Measurements from ENCODE around the gene KRTAP4-7.
"Not testable (repeated sequence)": the region's sequence is repeated elsewhere in the genome, so short reads cannot be mapped to it uniquely, and the experiment has no call there.

KRTAP4-7 gene

DNA sequence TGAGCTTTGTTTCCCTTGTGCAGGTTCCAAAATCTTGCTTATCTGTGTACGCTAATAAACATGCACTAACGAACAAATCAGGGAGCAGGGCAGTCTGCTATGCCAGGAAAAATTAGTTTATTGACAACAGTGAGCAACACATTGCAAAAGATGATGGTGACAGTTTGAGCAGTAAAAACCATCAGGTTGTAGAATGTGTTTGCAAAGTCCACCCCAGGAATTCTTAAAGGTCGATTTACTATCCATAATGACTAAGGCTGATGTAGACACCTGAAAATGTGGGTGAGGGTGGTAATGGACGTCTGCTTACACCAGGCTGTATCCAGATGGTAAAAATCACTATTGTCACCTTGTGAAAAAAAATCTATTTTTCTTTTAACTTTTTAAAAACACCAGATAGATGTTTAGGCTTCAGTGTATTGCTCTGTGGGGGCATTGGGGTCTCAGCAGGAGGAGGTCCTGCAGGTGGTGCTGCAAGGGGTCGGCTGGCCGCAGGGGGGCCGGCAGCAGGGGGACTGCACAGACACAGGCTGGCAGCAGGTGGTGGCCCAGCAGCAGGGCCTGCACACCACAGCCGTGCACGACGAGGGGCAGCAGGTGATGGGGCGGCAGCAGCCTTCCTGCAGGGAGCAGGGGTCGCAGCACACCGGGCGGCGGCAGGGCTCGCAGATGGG lies 18.8 kb upstream of the KRTAP4-7 start:
- DNase-seq (ENCODE audit: low read depth): not testable (repeated sequence)

- DNase-seq (ENCODE audit: low read depth): no peak
Observed at GRCh38 chr17:41065829-41066624, 17.9 kb upstream of the KRTAP4-7 start, which contains the start of gene KRTAP2-4. Gene KRTAP2-4, minus strand, starts transcription at chr17:41065879. Its CDS starts 34 bp downstream, at chr17:41065845.

GRCh38 chr17:41067281-41067680 lies 16.7 kb upstream of the KRTAP4-7 start:
- no peak for DNase-seq (ENCODE audit: low read depth)

- DNase-seq (ENCODE audit: low read depth): no peak
Observed at GRCh38 chr17:41069031-41069430, 14.9 kb upstream of the KRTAP4-7 start.

DNA sequence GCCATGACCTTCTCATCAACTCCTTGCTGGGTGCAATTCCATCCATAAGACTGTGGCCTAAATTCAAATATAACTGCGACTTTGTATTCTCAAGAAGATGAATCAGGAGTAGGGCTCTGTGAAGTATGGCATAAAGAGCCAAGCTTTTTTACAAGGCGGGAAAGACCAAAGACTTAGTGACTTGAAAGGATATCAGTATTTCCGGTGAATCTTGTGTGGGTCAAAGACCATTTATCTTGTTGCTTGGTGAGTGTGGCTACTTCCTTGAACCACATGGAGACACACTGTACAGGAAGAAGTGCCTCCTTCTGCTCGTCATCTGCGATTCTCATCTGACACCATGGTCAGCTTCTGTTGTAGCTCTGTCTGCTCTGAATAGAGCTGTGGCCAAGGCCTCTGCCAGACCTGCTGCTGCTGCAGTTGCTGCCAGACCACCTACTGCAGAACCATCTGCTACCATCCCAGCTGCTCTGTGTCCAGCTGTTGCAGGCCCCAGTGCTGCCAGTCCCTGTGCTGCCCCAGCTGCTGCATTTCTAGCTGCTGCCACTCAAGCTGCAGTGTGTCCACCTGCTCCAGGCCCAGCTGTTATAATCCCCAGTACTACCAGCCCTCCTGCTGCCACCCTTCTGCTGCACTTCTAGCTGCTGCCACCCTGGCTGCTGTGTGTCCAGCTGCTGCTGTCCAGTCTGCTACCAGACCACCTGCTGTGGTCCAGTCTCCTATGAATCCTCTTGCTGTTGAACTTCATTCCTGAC lies 12.2 kb upstream of the KRTAP4-7 start:
- DNase-seq (ENCODE audit: low read depth): no peak

DNA sequence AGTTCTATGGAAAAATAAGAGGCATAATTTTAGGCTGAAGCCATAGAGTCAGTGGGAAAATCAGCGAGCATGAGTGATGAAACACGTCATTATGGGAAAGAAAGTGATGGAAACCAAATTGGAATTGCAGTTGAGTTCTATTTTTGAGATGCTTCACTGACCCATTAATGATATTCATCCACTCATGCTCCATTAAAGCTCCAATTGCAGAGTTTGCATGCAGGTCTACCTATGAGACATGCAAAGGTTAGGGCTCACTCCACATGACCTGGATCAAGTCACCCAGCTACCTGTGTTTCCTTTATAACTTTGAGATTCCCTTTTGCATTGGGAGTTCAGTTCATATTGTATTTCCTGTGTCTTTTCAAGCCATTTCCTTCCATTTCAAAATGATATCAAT lies 10.3 kb upstream of the KRTAP4-7 start:
- no peak for DNase-seq (ENCODE audit: low read depth)

- no peak for DNase-seq (ENCODE audit: low read depth)
Observed at GRCh38 chr17:41076788-41077187, 7.2 kb upstream of the KRTAP4-7 start.

DNA sequence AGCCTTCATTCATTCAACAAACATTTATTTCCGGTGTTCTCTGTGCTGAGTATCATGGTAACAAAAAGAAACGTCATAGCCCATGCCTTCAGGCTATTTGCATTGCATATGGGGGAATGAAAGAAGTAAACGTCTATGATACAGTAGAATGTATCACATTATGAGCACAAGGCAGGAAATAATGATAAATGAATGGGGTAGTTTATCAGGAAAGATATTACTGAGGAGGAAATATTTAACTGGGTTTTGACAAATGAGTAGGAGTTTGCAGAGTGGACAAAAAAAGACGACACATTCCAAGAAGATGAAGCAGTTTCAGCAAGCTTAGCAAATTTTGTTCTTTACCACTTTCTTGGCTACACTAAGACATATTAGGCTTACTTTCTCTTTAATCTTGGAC lies 1.3 kb upstream of the KRTAP4-7 start:
- no peak for DNase-seq (ENCODE audit: low read depth)

GRCh38 chr17:41083427-41083826 lies 523 bp upstream of the KRTAP4-7 start:
- DNase-seq (ENCODE audit: low read depth): not testable (repeated sequence)

DNA sequence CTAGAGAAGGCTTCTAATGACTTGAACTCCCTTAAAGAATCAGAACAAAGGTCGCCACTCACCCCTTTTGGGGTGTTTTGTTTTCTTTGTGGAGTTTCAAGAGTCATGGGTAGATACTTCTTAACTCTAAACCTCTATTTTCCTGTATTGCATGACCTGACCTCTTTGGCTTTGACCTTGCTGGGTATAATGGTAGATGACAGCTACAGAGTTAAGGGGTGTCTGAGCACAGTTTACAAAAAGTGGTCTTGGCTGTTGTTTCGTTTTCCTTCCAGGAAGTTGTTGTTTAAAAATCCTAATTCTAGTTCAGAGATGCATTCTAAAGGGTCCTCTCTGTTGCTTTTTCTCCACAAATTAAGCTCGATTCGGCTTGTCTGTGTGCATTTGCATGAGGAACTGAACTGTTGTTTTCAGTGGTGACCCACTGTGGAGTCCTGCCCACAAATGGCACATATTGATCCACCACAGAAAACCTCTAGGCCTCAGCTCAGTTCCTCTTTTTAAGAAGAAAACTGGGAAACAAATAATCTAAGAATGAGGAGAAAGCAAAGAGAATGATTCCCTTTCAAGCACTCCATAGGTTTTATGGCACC lies 4.9 kb downstream of the KRTAP4-7 start:
- not testable (repeated sequence) for DNase-seq (ENCODE audit: low read depth)

DNA sequence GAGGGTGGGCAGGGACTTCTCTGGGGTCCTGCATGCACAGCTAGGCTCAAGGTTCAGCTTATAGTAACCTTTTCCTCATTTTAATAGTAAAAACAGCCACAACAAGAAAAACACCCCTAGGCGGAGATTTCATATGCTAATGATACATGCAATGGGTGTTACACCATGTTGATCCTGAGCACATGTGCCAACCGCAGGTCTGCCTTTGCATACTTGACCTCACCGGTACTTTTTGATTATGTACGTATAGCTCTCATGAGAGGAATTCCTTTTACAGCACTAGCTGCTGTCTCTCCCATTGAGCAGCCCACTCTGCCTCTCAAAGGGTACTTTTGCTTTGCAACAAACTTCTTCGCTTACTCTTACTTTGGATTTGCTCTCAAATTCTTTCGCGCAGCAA lies 12.1 kb downstream of the KRTAP4-7 start:
- no peak for DNase-seq (ENCODE audit: low read depth)

DNA sequence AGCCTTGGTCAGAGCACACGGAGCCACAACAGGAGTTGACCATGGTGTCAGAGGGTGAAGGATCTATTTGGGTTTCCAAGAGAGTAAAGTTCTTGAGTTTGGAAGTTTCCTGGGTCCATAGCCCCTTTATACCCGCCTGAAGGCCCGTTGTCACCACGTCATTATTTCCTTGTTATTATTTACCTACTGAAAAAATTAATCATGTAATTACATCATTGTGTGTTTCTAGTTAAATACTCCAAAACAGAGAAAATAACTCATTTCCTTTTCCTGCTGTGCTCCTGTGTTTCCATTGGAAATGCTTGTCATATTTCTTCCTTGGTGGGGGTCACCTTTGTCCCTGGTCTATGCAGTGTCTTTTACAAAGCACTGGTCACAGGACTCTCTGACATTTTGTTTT lies 14.1 kb downstream of the KRTAP4-7 start, which contains the start of gene KRTAP4-8:
TSS of gene KRTAP4-8 (minus strand) at position 101 of the 400 bp plus-strand sequence. CDS start at position 43, 58 bp downstream.
- no peak for DNase-seq (ENCODE audit: low read depth)

DNA sequence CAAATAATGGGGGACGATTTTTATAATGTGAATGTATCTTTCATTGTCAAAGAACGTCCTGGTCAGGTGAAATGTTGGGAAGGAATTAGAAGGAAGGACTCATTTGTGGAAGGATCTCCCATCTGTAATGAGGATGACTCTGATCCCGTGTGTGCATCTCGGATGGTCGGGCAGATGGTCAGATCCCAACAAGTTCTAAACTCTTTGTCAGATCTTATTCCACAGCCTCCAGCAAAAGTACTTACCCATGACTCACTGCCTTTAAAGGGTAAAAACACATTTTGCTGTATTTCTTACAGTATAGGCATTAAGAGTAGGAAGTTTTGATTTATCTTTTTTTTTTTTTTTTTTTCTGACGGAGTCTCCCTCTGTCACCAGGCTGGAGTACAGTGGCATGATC lies 14.5 kb downstream of the KRTAP4-7 start:
- DNase-seq (ENCODE audit: low read depth): no peak

GRCh38 chr17:41099682-41100480 lies 15.9 kb downstream of the KRTAP4-7 start:
- DNase-seq (ENCODE audit: low read depth): not testable (repeated sequence)

GRCh38 chr17:41101586-41102259 lies 17.8 kb downstream of the KRTAP4-7 start, which contains the start of gene KRTAP4-16:
Gene KRTAP4-16, minus strand, starts transcription at chr17:41102209. Its CDS starts 0 bp downstream, at chr17:41102209.
- DNase-seq (ENCODE audit: low read depth): no peak

- DNase-seq (ENCODE audit: low read depth): no peak
Observed at GRCh38 chr17:41103896-41104295, 19.9 kb downstream of the KRTAP4-7 start.

DNA sequence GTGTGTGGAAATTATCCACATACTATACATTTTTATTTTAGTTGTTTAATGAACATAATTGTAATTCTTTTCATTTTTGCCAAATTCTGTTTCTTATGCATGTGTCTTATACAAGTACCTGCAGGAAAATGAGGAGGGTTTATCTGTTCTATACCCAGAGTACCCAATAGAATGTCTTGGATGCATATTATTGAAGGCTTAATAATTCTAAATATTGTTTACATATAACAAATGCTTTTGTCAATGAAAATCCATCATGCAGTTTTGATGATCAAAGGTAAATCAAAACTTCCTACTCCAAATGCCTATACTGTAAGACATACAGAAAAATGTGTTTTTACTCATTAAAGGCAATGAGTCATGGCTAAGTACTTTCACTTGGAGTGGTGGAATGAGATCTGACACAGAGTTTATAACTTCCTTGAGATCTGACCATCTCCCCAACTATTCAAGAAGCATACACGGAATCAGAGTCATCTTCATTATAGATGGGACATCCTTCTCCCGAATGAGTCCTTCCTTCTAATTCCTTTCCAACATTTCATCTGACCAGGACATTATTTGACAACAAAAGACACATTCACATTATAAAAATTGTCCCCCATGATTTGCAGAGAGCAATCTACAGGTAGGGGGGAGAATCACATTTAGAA lies 20.6 kb downstream of the KRTAP4-7 start:
- not testable (repeated sequence) for DNase-seq (ENCODE audit: low read depth)

DNA sequence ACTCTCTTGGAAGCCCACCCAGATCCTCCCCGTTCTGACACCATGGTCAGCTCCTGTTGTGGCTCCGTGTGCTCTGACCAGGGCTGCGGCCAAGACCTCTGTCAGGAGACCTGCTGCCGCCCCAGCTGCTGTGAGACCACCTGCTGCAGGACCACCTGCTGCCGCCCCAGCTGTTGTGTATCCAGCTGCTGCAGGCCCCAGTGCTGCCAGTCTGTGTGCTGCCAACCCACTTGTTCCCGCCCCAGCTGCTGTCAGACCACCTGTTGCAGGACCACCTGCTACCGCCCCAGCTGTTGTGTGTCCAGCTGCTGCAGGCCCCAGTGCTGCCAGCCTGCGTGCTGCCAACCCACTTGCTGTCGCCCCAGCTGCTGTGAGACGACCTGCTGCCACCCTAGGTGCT lies 21.4 kb downstream of the KRTAP4-7 start, which contains the start of gene KRTAP4-9:
TSS of gene KRTAP4-9 (plus strand) at position 43 of the 400 bp plus-strand sequence. CDS start at position 43, 0 bp downstream.
- DNase-seq (ENCODE audit: low read depth): not testable (repeated sequence)

DNA sequence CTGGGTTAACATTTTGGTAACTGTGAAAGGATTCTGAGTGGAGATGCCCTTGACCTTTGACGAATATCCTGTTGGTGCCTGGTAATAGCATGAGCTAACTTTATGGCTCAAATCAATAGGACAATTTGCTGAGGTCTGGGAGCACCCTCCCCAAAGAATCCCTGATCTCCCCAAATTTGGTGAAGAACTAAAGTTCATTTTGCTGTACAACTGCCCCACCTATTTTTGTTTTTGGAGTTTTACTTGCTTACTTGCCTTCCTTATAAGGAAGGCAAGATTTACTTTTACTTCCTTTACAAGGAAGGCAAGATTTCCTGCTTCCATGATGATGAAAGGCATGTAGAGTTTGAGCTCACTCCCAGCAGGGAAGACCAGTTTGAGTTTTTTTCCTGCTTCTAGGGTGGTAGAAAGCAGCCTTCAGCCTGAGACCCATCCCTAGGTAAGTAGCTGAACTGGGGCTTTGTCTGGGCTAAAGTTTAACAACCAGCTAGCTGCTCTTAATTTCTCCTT lies 24.0 kb downstream of the KRTAP4-7 start:
- no peak for DNase-seq (ENCODE audit: low read depth)

Data from activated T-helper 9 cell treated with anti-CD3 and anti-CD28 coated beads, Interleukin-2, amount 50 U/mL, for 16 hours (primary cell).